ENCODE measurements around the gene STX1A. TPM values are rescaled to one million over a fixed set of nuclear protein-coding genes. Genes with fewer than 3 reads are reported as not detected.
A peak's percentile ranks its signal among the peaks of the same experiment; 100 is the strongest.
"Not testable (repeated sequence)": the region's sequence is repeated elsewhere in the genome, so short reads cannot be mapped to it uniquely, and the experiment has no call there.

STX1A gene
- total RNA-seq, 4 donors from 2014 or later: 2.3 to 19.1 (median 11.0) TPM

GRCh38 chr7:73668103-73668885 is 51.2 kb downstream of the STX1A start:
- peak overlapping the region in 1 of 2 donors; percentile 32 for H3K27ac ChIP-seq

DNA sequence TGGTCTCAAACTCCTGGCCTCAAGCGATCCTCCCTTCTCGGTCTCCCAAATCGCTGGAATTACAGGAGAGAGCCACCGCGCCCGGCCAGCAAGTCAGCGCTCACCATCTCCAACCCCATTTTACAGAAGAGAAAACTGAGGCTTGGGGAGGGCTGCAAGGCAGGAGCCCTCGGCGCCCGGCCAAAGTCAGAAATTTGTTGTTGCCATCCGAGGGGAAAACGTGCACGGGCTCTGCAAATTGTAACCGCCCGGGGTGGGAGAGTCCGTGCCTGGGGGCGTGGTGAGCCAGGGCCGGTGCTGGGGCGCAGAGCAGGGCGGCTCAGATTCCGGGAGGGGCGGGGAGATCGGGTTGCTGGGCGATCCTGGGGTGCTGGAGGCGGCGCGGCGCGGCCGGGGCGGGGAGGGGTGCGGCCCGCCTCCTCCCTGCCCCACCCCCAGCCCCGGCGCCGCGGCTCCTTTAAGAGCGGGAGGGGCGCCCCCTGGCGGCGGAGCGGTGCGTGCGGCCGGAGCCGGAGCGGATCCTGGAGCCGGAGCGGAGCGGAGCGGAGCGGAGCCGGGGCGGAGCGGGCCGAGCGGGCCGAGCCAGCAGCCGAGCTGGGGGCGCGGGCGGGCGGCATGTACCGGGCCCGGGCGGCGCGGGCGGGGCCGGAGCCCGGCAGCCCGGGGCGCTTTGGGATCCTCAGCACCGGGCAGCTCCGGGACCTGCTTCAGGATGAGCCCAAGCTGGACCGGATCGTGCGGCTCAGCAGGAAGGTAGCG is 51.9 kb downstream of the STX1A start, which contains the start of gene VPS37D:
Gene VPS37D, plus strand, starts transcription at position 488 of the 759 bp plus-strand sequence. Its CDS starts 128 bp downstream, at position 616.
- Histone ChIP-seq H3K27me3 (no peaks in the 10 kb centered on the region), H3K4me1 (peaks cover 0 to 7% of the 10 kb centered on the region in 2 donors), H3K9me3 (no peaks in the 10 kb centered on the region), H3K36me3 (no peaks in the 10 kb centered on the region), H3K27ac (peak within 1 kb of the TSS in 1 of 2 donors; percentile 32), H3K4me3 (peak within 1 kb of the TSS; percentile 32 to 59)
- intact Hi-C loops (cut with DNase I; ENCODE audit: low total_unique reads): no loop called here
- DNase-seq: peak; percentile 88
- TF ChIP-seq POLR2A (IDR thresholded peaks at IDR 0.05): peak in 1 of 2 donors; percentile 59
- TF ChIP-seq, protein P1, sequence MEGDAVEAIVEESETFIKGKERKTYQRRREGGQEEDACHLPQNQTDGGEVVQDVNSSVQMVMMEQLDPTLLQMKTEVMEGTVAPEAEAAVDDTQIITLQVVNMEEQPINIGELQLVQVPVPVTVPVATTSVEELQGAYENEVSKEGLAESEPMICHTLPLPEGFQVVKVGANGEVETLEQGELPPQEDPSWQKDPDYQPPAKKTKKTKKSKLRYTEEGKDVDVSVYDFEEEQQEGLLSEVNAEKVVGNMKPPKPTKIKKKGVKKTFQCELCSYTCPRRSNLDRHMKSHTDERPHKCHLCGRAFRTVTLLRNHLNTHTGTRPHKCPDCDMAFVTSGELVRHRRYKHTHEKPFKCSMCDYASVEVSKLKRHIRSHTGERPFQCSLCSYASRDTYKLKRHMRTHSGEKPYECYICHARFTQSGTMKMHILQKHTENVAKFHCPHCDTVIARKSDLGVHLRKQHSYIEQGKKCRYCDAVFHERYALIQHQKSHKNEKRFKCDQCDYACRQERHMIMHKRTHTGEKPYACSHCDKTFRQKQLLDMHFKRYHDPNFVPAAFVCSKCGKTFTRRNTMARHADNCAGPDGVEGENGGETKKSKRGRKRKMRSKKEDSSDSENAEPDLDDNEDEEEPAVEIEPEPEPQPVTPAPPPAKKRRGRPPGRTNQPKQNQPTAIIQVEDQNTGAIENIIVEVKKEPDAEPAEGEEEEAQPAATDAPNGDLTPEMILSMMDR (IDR thresholded peaks at IDR 0.05): peak; percentile 48 to 99 (median 94)

More at GRCh38 chr7:73668103-73668885, 51.2 kb downstream of the STX1A start:
- DNase-seq: peak in 1 of 2 donors; percentile 27
- Histone ChIP-seq H3K4me1 (peaks cover 0 to 7% of the 10 kb centered on the region in 2 donors), H3K27me3 (no peaks in the 10 kb centered on the region), H3K9me3 (no peaks in the 10 kb centered on the region), H3K36me3 (no peaks in the 10 kb centered on the region), H3K4me3 (peak overlapping the region; percentile 32 to 59)
- intact Hi-C loops (cut with DNase I; ENCODE audit: low total_unique reads): no loop called here
- TF ChIP-seq POLR2A (IDR thresholded peaks at IDR 0.05): no peak
- TF ChIP-seq, protein P1 (IDR thresholded peaks at IDR 0.05): no peak

DNA sequence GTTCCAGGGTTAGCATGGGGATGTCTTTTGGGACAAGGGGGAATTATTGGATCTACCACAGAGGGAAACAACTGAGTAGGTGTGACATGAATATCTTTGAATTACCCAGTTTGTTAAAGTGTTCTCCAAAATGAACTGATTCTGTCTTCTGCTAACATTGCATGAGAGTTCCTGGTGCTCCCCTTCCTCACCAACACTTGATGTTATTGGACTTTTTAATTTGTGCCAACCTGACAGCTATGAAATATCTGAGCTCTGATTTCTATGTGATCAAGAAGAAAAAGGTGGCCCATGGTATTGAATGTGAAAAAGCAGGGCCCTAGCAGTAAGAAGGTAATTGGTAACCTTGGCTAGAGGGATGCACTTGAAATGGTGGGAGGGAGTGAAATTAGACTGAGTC is 56.4 kb downstream of the STX1A start:
- H3K36me3 ChIP-seq: no peaks in the 10 kb centered on the region
- no peaks in the 10 kb centered on the region for H3K4me1 ChIP-seq
- intact Hi-C loops (cut with DNase I; ENCODE audit: low total_unique reads): no loop called here
- TF ChIP-seq, protein P1 (IDR thresholded peaks at IDR 0.05): no peak
- TF ChIP-seq POLR2A (IDR thresholded peaks at IDR 0.05): no peak
- H3K4me3 ChIP-seq: no peak overlapping the region
- no peak for DNase-seq
- H3K9me3 ChIP-seq: no peaks in the 10 kb centered on the region
- H3K27ac ChIP-seq: no peak overlapping the region
- no peaks in the 10 kb centered on the region for H3K27me3 ChIP-seq

- H3K4me3 ChIP-seq; DNase-seq; H3K36me3 ChIP-seq; H3K27ac ChIP-seq; intact Hi-C loops (cut with DNase I; ENCODE audit: low total_unique reads); H3K4me1 ChIP-seq; H3K27me3 ChIP-seq; H3K9me3 ChIP-seq: not testable (repeated sequence)
Observed at GRCh38 chr7:73660594-73660993, 58.9 kb downstream of the STX1A start.

DNA sequence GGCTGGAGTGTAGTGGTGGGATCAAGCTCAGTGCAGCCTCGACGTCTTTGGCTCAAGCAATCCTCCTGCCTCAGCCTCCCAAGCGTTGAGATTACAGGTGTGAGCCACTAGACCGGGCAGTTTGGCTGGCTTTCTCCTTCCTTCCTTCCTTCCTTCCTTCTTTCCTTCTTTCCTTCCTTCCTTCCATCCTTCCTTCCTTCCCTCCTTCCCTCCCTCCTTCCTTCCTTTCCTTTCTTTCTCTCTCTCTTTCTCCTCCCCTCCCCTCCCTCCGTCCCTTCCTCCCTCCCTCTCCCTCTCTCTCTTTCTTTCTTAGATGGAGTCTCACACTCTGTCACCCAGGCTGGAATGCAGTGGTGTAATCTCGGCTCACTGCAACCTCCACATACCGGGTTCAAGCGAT is 59.5 kb downstream of the STX1A start:
- Histone ChIP-seq H3K36me3 (no peaks in the 10 kb centered on the region), H3K4me1 (no peaks in the 10 kb centered on the region), H3K27me3 (no peaks in the 10 kb centered on the region), H3K27ac (no peak overlapping the region), H3K4me3 (no peak overlapping the region), H3K9me3 (no peaks in the 10 kb centered on the region)
- no peak for DNase-seq
- TF ChIP-seq, protein P1 (IDR thresholded peaks at IDR 0.05): no peak
- no peak for TF ChIP-seq POLR2A (IDR thresholded peaks at IDR 0.05)
- intact Hi-C loops (cut with DNase I; ENCODE audit: low total_unique reads): no loop called here

GRCh38 chr7:73655309-73655708 is 64.2 kb downstream of the STX1A start:
- DNase-seq; intact Hi-C loops (cut with DNase I; ENCODE audit: low total_unique reads); H3K36me3 ChIP-seq; H3K27ac ChIP-seq; H3K9me3 ChIP-seq; H3K4me1 ChIP-seq; H3K4me3 ChIP-seq; H3K27me3 ChIP-seq: not testable (repeated sequence)

All from uterus (tissue), 4 donors.